K562 (cell line): ENCODE data around the gene BBLN. TPM values are rescaled to one million over a fixed set of nuclear protein-coding genes. Genes with fewer than 3 reads are reported as not detected.

Source experiments
- ATAC-seq: fragments of 200-7000 bp; cut with Tn5 transposase; 3 replicates; pipeline ENCODE4 v1.9.1; 2020; ENCODE audit warnings: moderate library complexity
- BruUV-seq: library from RNA; stranded (reverse); fragments of 400-500 nt; replicated peaks from 2 replicates; lab custom pipeline; 2021; lab: Mats Ljungman, UMichigan
- CTCF ChIA-PET: fragments of 300-600 bp; formaldehyde crosslinking; extraction: SDS; loops from one replicate; lab custom pipeline; 2021; ENCODE audit warnings: low intra/inter-chr PET ratio; lab: Yijun Ruan, JAX
- POLR2A ChIA-PET: fragments of 300-600, 350-650 bp; sonication (Branson Sonifier 250); formaldehyde crosslinking; extraction: SDS; loops from one replicate; lab custom pipeline; 2021; ENCODE audit warnings: antibody characterized with exemption, inconsistent platforms; lab: Yijun Ruan, JAX
- DNase-seq, 4 experiments: peaks; one replicate each; pipeline versions ENCODE4 v3.0.0 to v3.0.0-alpha.2; 2011 to 2018; ENCODE audit warnings: low spot score in 3 of 4, mixed read lengths in 3 of 4; ENCODE audit errors: extremely low read depth in 1 of 4
- FAIRE-seq: peaks from 2 replicates; lab custom pipeline; 2011; peaks lifted over from hg19 to GRCh38; lab: Jason Lieb, UNC
- H2AFZ ChIP-seq: 2 replicates; pipeline ENCODE4 v1.6.0; 2011; ENCODE audit warnings: low read depth, low read length, control low read depth, inconsistent platforms
- H3K27ac ChIP-seq: fragments of 200-600 bp; 3 replicates; pipeline ENCODE4 v1.8.0; 2011; ENCODE audit warnings: low read depth, mild to moderate bottlenecking, control low read depth, inconsistent platforms, low read length, moderate library complexity, mixed read lengths; ENCODE audit errors: extremely low read depth
- H3K27me3 ChIP-seq, 2 experiments: fragments of 300-600 bp in 1 of 2; 2 replicates in 1 of 2; 3 replicates in 1 of 2; pipeline versions ENCODE4 v1.6.0 to v1.8.0; 2011; ENCODE audit warnings: inconsistent platforms in 2 of 2, low read length in 2 of 2, mild to moderate bottlenecking in 1 of 2, mixed read lengths in 1 of 2, moderate library complexity in 1 of 2; ENCODE audit not compliant: control insufficient read depth in 2 of 2, insufficient read depth in 2 of 2
- H3K36me3 ChIP-seq: fragments of 300-600 bp; 3 replicates; pipeline ENCODE4 v1.8.0; 2011; ENCODE audit warnings: mild to moderate bottlenecking, low read length, inconsistent platforms; ENCODE audit not compliant: control insufficient read depth, insufficient read depth
- H3K4me1 ChIP-seq, 2 experiments: fragments of 200-600 bp in 1 of 2; replicated peaks in 1 of 2; 2 replicates in 1 of 2; 3 replicates in 1 of 2; pipeline versions ENCODE4 v1.5.1 to v1.8.0; 2011; ENCODE audit warnings: inconsistent platforms in 2 of 2, low read length in 2 of 2, mild to moderate bottlenecking in 1 of 2, mixed read lengths in 1 of 2, moderate library complexity in 1 of 2; ENCODE audit not compliant: control insufficient read depth in 2 of 2, insufficient read depth in 2 of 2
- H3K4me2 ChIP-seq: 2 replicates; pipeline ENCODE4 v1.6.1; 2011; ENCODE audit warnings: low read length, control low read depth, inconsistent platforms, mixed read lengths; ENCODE audit not compliant: insufficient read depth
- H3K4me3 ChIP-seq: fragments of 200-600 bp; sonication (generic), shearing (Covaris generic); 2 replicates; pipeline ENCODE4 v1.5.1; 2016; ENCODE audit warnings: control low read depth, inconsistent platforms
- H3K79me2 ChIP-seq: fragments of 200-600 bp; 3 replicates; pipeline ENCODE4 v1.8.0; 2011; ENCODE audit warnings: low read length, inconsistent platforms; ENCODE audit not compliant: control insufficient read depth, insufficient read depth
- H3K9ac ChIP-seq, 2 experiments: 2 replicates each; pipeline versions ENCODE4 v1.6.0 to v1.6.1; 2011; ENCODE audit warnings: low read depth in 2 of 2, low read length in 2 of 2, control low read depth in 1 of 2, inconsistent platforms in 1 of 2, mild to moderate bottlenecking in 1 of 2, mixed read lengths in 1 of 2; ENCODE audit not compliant: insufficient read depth in 1 of 2
- H3K9me1 ChIP-seq: one replicate; pipeline ENCODE4 v1.6.0; 2011; ENCODE audit warnings: inconsistent platforms, mild to moderate bottlenecking, low read length, moderate library complexity; ENCODE audit not compliant: control insufficient read depth, insufficient read depth
- H3K9me3 ChIP-seq: replicated peaks from 2 replicates; pipeline ENCODE4 v1.5.1; 2011; ENCODE audit warnings: low read depth, low read length, inconsistent platforms; ENCODE audit not compliant: control insufficient read depth, insufficient read depth
- H4K20me1 ChIP-seq: replicated peaks from 2 replicates; pipeline ENCODE4 v1.6.1; 2011; ENCODE audit warnings: low read length, inconsistent platforms, mixed read lengths; ENCODE audit not compliant: control insufficient read depth, insufficient read depth
- BHLHE40 ChIP-seq: IDR thresholded peaks from 2 replicates; pipeline ENCODE4 v1.6.1; 2011; ENCODE audit warnings: low read length, improper control_type of control experiment
- CHD4 ChIP-seq: fragments of 200-600 bp; sonication (generic); IDR thresholded peaks from 3 replicates; pipeline ENCODE4 v1.6.1; 2012; ENCODE audit warnings: low read depth, mild to moderate bottlenecking, mixed read lengths, low read length, inconsistent platforms; ENCODE audit not compliant: insufficient read depth, insufficient replicate concordance, poor library complexity, severe bottlenecking
- JUN ChIP-seq, 2 experiments: sonication (generic) in 1 of 2; formaldehyde crosslinking in 1 of 2; IDR thresholded peaks; 2 replicates each; pipeline versions ENCODE4 v1.6.1 to v1.8.0; 2012 to 2022; ENCODE audit warnings: borderline replicate concordance in 2 of 2, mild to moderate bottlenecking in 2 of 2, improper control_type of control experiment in 1 of 2, low read depth in 1 of 2, low read length in 1 of 2, missing genetic modification reagents in 1 of 2
- MCM7 ChIP-seq, 2 experiments: fragments of 450-650 bp; IDR thresholded peaks; 2 replicates each; pipeline ENCODE4 v1.6.1; 2016 to 2018
- NCOA1 ChIP-seq: fragments of 450-650 bp; IDR thresholded peaks from 2 replicates; pipeline ENCODE4 v1.6.1; 2016; ENCODE audit warnings: low read depth
- NFIC ChIP-seq: fragments of 450-650 bp; IDR thresholded peaks from 2 replicates; pipeline ENCODE4 v1.6.1; 2017; ENCODE audit warnings: mild to moderate bottlenecking, inconsistent platforms
- NFYB ChIP-seq: IDR thresholded peaks from 2 replicates; pipeline ENCODE4 v1.6.1; 2011; ENCODE audit warnings: mild to moderate bottlenecking, moderate library complexity; ENCODE audit not compliant: insufficient read length; ENCODE audit errors: extremely low read depth
- PHB ChIP-seq: fragments of 250-450 bp; sonication (Bioruptor Pico); IDR thresholded peaks from 2 replicates; pipeline ENCODE4 v1.5.0; 2021
- POLR3G ChIP-seq: IDR thresholded peaks from 2 replicates; pipeline ENCODE4 v1.6.1; 2011; ENCODE audit not compliant: insufficient read length, insufficient replicate concordance; ENCODE audit errors: extremely low read depth
- SRSF3 ChIP-seq: fragments of 200-400 bp; formaldehyde crosslinking; IDR thresholded peaks from 2 replicates; pipeline ENCODE4 v1.6.1; 2016; ENCODE audit warnings: mild to moderate bottlenecking, low read length, moderate library complexity; ENCODE audit not compliant: insufficient read depth
- SUPT5H ChIP-seq: fragments of 450-650 bp; IDR thresholded peaks from 2 replicates; pipeline ENCODE4 v1.6.1; 2016
- WGBS: fragments of 100-300 bp; shearing (Covaris generic); methylation state at CpG from one replicate; pipeline ENCODE4 v1.1.6; 2016; ENCODE audit warnings: low coverage, mixed read lengths; ENCODE audit not compliant: insufficient coverage; ENCODE audit errors: missing lambda C conversion rate; 5-methylcytosine and 5-hydroxymethylcytosine counted together
- in situ Hi-C: fragments of 300-500 bp; cut with MboI; formaldehyde crosslinking; loops from 4 replicates; pipeline ENCODE4 v1.15.0; 2018; ENCODE audit warnings: inconsistent platforms, mixed read lengths
- intact Hi-C: fragments of 100-400 bp; cut with micrococcal nuclease; formaldehyde crosslinking; loops from 2 replicates; pipeline ENCODE4 v1.14.2; 2022
- polyA plus RNA-seq, 8 experiments: library from polyadenylated mRNA; depleted of rRNA in 4 of 8; stranded (reverse) in 5 of 8; unstranded in 3 of 8; fragments of >200 nt; fragmentation: Nextera tagmentation in 2 of 8; fragmentation: Illumina TruSeq in 1 of 8; extraction: Ambion mirVana in 2 of 8; extraction: Trizol in 1 of 8; gene quantifications; 2 replicates each; pipeline versions ENCODE4 v1.2.1 to v1.2.3, GENCODE V29; 2011 to 2014; ENCODE audit warnings: inconsistent platforms in 1 of 8, missing spikeins in 1 of 8
- total RNA-seq, 7 experiments: library from RNA; depleted of rRNA in 6 of 7; stranded (reverse); fragments of >200 nt in 6 of 7; fragmentation: Illumina TruSeq in 2 of 7; extraction: Trizol in 2 of 7; gene quantifications; 2 replicates each; pipeline versions ENCODE4 v1.2.1 to v1.2.3, GENCODE V29; 2011 to 2021; ENCODE audit warnings: low replicate concordance in 1 of 7
- TF ChIP-seq, protein P1 (sequence below): sonication (generic); formaldehyde crosslinking; IDR thresholded peaks from 2 replicates; pipeline ENCODE4 v1.8.0; 2022; ENCODE audit warnings: mild to moderate bottlenecking, missing genetic modification reagents
- TF ChIP-seq, protein P2 (sequence below): fragments of 250-450 bp; sonication (Bioruptor Pico); IDR thresholded peaks from 2 replicates; pipeline ENCODE4 v1.4.0; 2020; ENCODE audit warnings: mild to moderate bottlenecking, moderate library complexity

The BBLN gene
- total and polyA plus RNA-seq, 9 of the 15 experiments (the other 6 are each of a cell fraction or from before 2014, with no cell fraction given): 4.2 to 331 (median 87.1) TPM

DNA sequence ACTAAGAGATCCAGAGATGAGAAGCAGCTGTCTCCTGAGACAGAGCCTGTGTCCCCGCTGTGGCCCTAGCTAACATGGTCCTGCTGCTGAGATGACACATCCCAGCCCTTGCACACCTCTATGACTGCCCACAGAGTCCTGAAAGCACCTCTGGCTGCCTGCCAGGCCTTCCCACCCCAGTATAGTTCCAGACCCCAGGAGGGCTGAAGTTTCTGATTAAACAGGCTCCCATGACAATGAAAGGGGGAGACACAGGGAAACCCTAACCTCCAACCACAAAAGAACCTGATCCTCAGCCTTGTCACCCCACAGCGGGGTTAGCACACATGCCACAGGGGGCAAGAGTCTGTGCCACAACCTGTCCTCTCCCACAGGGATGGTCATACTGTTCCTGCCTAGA is 15.7 kb downstream of the BBLN start:
- Histone ChIP-seq H3K9ac (no peak overlapping the region), H3K9me1 (no peaks in the 10 kb centered on the region), H3K4me2 (no peak overlapping the region), H3K79me2 (no peaks in the 10 kb centered on the region), H2AFZ (no peak overlapping the region), H3K36me3 (peaks cover 82% of the 10 kb centered on the region), H3K4me3 (no peak overlapping the region), H3K27me3 (no peaks in the 10 kb centered on the region), H3K27ac (0 out of 3 replicates have a peak overlapping the region, but pooled peaks have one; percentile 5), H3K9me3 (no peaks in the 10 kb centered on the region), H3K4me1 (peaks cover 0 to 24% of the 10 kb centered on the region in 2 experiments; a peak in 3 of 5 replicates), H4K20me1 (peaks cover 3% of the 10 kb centered on the region; the same call in 1 of the 2 replicates)
- CTCF ChIA-PET: no interaction called here
- DNase-seq: no peak
- POLR2A ChIA-PET: interaction anchor here (0.5 to 12.6 kb wide), 7 partner anchors 8 to 23 kb away, joined by 3 to 155 read pairs (median 4); partner anchors contain the start of genes BBLN and CIZ1
- in situ Hi-C loops: loop anchor here (10.0 kb wide), 1 partner anchor 519 kb away; no protein-coding TSS in a partner anchor
- TF ChIP-seq MCM7 (IDR thresholded peaks at IDR 0.05): no peak
- peak; percentile 75 for TF ChIP-seq NFIC
- TF ChIP-seq NFYB: no peak
- ATAC-seq: no peak
- FAIRE-seq: no peak
- BruUV-seq: no TSS peak
- 90% methylated on average over 2 of the region's 2 CpGs for WGBS
- intact Hi-C loops: no loop called here

DNA sequence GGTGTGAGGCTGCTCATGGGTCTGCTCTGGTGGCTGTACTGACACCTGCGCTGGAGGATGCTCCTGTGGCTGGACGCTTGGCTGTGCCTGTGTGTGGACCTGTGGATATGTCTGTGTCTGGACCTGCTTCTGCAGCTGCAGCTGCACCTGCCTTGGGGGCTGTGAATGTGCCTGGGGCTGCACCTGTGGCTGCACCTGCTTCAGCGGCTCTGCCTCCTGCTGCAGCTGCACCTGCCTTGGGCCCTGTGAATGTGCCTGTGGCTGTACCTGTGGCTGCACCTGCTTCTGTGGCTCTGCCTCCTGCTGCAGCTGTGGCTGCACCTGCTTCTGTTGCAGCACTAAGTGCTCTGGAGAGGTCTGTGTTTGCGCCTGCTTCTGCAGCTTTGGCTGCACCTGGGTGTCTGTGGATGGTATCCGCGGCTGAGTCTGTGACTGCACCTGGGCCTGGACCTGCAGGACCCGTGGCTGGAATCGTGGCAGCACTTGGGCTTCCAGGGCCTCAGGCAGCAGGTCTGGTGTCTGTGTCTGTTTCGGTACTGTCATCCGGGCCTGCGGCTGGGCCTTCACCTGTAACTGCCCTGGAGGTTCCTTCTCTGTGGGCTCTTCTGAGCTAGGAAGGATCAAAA is 18.9 kb downstream of the BBLN start:
- ChIA-PET CTCF (no interaction called here), POLR2A (interaction anchor here (0.9 to 12.6 kb wide), 5 partner anchors 9 to 40 kb away, joined by 4 to 155 read pairs (median 5); partner anchors contain the start of genes BBLN and CIZ1)
- Histone ChIP-seq H3K27ac (no peak overlapping the region), H3K4me3 (no peak overlapping the region), H4K20me1 (peaks cover 3% of the 10 kb centered on the region; the same call in 1 of the 2 replicates), H3K4me1 (peaks cover 0 to 28% of the 10 kb centered on the region in 2 experiments; a peak in 3 of 5 replicates), H3K27me3 (no peaks in the 10 kb centered on the region), H3K9ac (peak overlapping the region in 1 of 2 experiments; percentile 69; a peak in 2 of 4 replicates), H2AFZ (no peak overlapping the region), H3K9me3 (no peaks in the 10 kb centered on the region), H3K9me1 (no peaks in the 10 kb centered on the region), H3K36me3 (peaks cover 87% of the 10 kb centered on the region), H3K4me2 (no peak overlapping the region), H3K79me2 (no peaks in the 10 kb centered on the region)
- BruUV-seq: TSS peak; percentile 49
- FAIRE-seq (no peak), ATAC-seq (no peak), DNase-seq (no peak)
- WGBS: 97% methylated on average over 11 of the region's 11 CpGs
- intact Hi-C loops: no loop called here
- in situ Hi-C loops: loop anchor here (10.0 kb wide), 1 partner anchor 516 kb away; no protein-coding TSS in a partner anchor
- TF ChIP-seq POLR3G (no peak), PHB (CRISPR knock-in tag) (0 out of 2 replicates have a peak, but pooled peaks have one; percentile 61), BHLHE40 (no peak), CHD4 (no peak), SUPT5H (peak; percentile 34), JUN (IDR thresholded peaks at IDR 0.05; ENCODE audit: borderline replicate concordance, low read depth, low read length) (no peak), JUN (CRISPR knock-in tag; IDR thresholded peaks at IDR 0.05; ENCODE audit: borderline replicate concordance) (no peak), SRSF3 (no peak), NCOA1 (no peak)
- TF ChIP-seq, protein P1, sequence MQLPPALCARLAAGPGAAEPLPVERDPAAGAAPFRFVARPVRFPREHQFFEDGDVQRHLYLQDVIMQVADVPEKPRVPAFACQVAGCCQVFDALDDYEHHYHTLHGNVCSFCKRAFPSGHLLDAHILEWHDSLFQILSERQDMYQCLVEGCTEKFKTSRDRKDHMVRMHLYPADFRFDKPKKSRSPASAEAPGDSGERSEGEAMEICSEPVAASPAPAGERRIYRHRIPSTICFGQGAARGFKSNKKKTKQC: no peak
- TF ChIP-seq, protein P2, sequence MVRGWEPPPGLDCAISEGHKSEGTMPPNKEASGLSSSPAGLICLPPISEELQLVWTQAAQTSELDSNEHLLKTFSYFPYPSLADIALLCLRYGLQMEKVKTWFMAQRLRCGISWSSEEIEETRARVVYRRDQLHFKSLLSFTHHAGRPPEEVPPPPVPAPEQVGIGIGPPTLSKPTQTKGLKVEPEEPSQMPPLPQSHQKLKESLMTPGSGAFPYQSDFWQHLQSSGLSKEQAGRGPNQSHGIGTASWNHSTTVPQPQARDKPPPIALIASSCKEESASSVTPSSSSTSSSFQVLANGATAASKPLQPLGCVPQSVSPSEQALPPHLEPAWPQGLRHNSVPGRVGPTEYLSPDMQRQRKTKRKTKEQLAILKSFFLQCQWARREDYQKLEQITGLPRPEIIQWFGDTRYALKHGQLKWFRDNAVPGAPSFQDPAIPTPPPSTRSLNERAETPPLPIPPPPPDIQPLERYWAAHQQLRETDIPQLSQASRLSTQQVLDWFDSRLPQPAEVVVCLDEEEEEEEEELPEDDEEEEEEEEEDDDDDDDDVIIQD (CRISPR knock-in tag): no peak
